GM12878 (cell line): ENCODE measurements around the gene UAP1L1. TPM values are rescaled to one million over a fixed set of nuclear protein-coding genes. Genes with fewer than 3 reads are reported as not detected.

Source experiments
- ATAC-seq: fragments of 200-7000 bp; cut with Tn5 transposase; 3 replicates; pipeline ENCODE4 v1.9.1; 2020; ENCODE audit warnings: mild to moderate bottlenecking, moderate library complexity
- BruUV-seq: library from RNA; stranded (reverse); fragments of 400-500 nt; replicated peaks from 2 replicates; lab custom pipeline; 2021; lab: Mats Ljungman, UMichigan
- CTCF ChIA-PET: fragments of 300-600 bp; sonication (Branson Sonifier 250); formaldehyde crosslinking; extraction: SDS; loops from one replicate; lab custom pipeline; 2021; ENCODE audit warnings: inconsistent platforms; lab: Yijun Ruan, JAX
- POLR2A ChIA-PET: fragments of 350-600 bp; formaldehyde crosslinking; extraction: SDS; loops from one replicate; lab custom pipeline; 2021; ENCODE audit warnings: inconsistent platforms; lab: Charles Lee
- RAD21 ChIA-PET: fragments of 300-600 bp; sonication (Branson Sonifier 250); formaldehyde crosslinking; loops from one replicate; lab custom pipeline; 2023; ENCODE audit warnings: antibody characterized with exemption; ENCODE audit not compliant: unreplicated experiment; lab: Charles Lee
- SMC1A ChIA-PET: fragments of 300-600 bp; sonication (Branson Sonifier 250); formaldehyde crosslinking; loops from one replicate; lab custom pipeline; 2023; ENCODE audit not compliant: unreplicated experiment, uncharacterized antibody; lab: Charles Lee
- DNase-seq: peaks from one replicate; pipeline ENCODE4 v3.0.0-alpha.2; 2011; ENCODE audit warnings: low read depth, low spot score
- FAIRE-seq: peaks from 3 replicates; lab custom pipeline; 2011; peaks lifted over from hg19 to GRCh38; lab: Jason Lieb, UNC
- H2AFZ ChIP-seq: 2 replicates; pipeline ENCODE4 v1.6.0; 2011; ENCODE audit warnings: low read depth, low read length, control low read depth; ENCODE audit not compliant: control insufficient read depth
- H3K27ac ChIP-seq: 2 replicates; pipeline ENCODE4 v1.5.1; 2011; ENCODE audit warnings: control low read depth; ENCODE audit not compliant: control insufficient read depth, insufficient read depth
- H3K27me3 ChIP-seq, 2 experiments: replicated peaks in 1 of 2; 2 replicates each; pipeline versions ENCODE4 v1.6.0 to v1.6.1; 2011; ENCODE audit warnings: low read length in 1 of 2; ENCODE audit not compliant: control insufficient read depth in 2 of 2, insufficient read depth in 2 of 2
- H3K36me3 ChIP-seq, 2 experiments: 2 replicates each; pipeline ENCODE4 v1.5.1; 2011; ENCODE audit warnings: low read length in 1 of 2; ENCODE audit not compliant: control insufficient read depth in 2 of 2, insufficient read depth in 2 of 2
- H3K4me1 ChIP-seq: 2 replicates; pipeline ENCODE4 v1.6.1; 2011; ENCODE audit warnings: mild to moderate bottlenecking, low read length, moderate library complexity, mixed read lengths; ENCODE audit not compliant: control insufficient read depth, insufficient read depth
- H3K4me2 ChIP-seq: 2 replicates; pipeline ENCODE4 v1.6.0; 2011; ENCODE audit warnings: control low read depth; ENCODE audit not compliant: control insufficient read depth, insufficient read depth
- H3K4me3 ChIP-seq: fragments of 200-600 bp; sonication (generic); 2 replicates; pipeline ENCODE4 v1.5.1; 2016
- H3K79me2 ChIP-seq: 2 replicates; pipeline ENCODE4 v1.6.0; 2011; ENCODE audit warnings: low read length; ENCODE audit not compliant: control insufficient read depth, insufficient read depth
- H3K9ac ChIP-seq: 2 replicates; pipeline ENCODE4 v1.8.0; 2011; ENCODE audit warnings: low read length, control low read depth, mixed read lengths; ENCODE audit not compliant: control insufficient read depth, insufficient read depth
- H3K9me3 ChIP-seq: replicated peaks from 3 replicates; pipeline ENCODE4 v1.5.1; 2011; ENCODE audit warnings: mild to moderate bottlenecking, low read length; ENCODE audit not compliant: control insufficient read depth, insufficient read depth
- H4K20me1 ChIP-seq: 2 replicates; pipeline ENCODE4 v1.6.0; 2011; ENCODE audit not compliant: control insufficient read depth, insufficient read depth
- EGR1 ChIP-seq, 2 experiments: IDR thresholded peaks; 1 replicate in 1 of 2; 2 replicates in 1 of 2; pipeline ENCODE4 v1.6.1; 2011 to 2012; ENCODE audit warnings: low read depth in 2 of 2, low read length in 2 of 2, borderline replicate concordance in 1 of 2, mild to moderate bottlenecking in 1 of 2, moderate library complexity in 1 of 2
- JUND ChIP-seq: IDR thresholded peaks from 2 replicates; pipeline ENCODE4 v1.6.1; 2012; ENCODE audit warnings: low read depth, mild to moderate bottlenecking, low read length, improper control_type of control experiment, moderate library complexity
- ZNF24 ChIP-seq: fragments of 450-650 bp; IDR thresholded peaks from 2 replicates; pipeline ENCODE4 v1.6.1; 2017; ENCODE audit warnings: antibody characterized with exemption, mild to moderate bottlenecking
- WGBS: methylation state at CpG from one replicate; pipeline ENCODE4 v1.1.6; 2016; ENCODE audit warnings: low lambda C conversion rate; ENCODE audit not compliant: insufficient replicate concordance, insufficient coverage; ENCODE audit errors: missing lambda C conversion rate; 5-methylcytosine and 5-hydroxymethylcytosine counted together
- in situ Hi-C: fragments of 300-500 bp; cut with MboI; formaldehyde crosslinking; loops from 9 replicates; pipeline ENCODE4 v1.14.3; 2018; ENCODE audit warnings: mixed read lengths
- intact Hi-C: fragments of 100-400 bp; cut with micrococcal nuclease; formaldehyde crosslinking; loops from one replicate; pipeline ENCODE4 v1.14.2; 2022; ENCODE audit not compliant: unreplicated experiment
- polyA plus RNA-seq, 11 experiments: library from polyadenylated mRNA; depleted of rRNA in 4 of 11; unstranded in 6 of 11; stranded (reverse) in 5 of 11; fragments of >200 nt; fragmentation: Nextera tagmentation in 4 of 11; fragmentation: Illumina TruSeq in 1 of 11; extraction: Ambion mirVana in 4 of 11; extraction: Trizol in 1 of 11; gene quantifications; 1 replicate in 1 of 11; 2 replicates in 10 of 11; pipeline versions ENCODE4 v1.2.1 to v1.2.3, GENCODE V29; 2011 to 2016; ENCODE audit warnings: inconsistent platforms in 2 of 11, missing spikeins in 2 of 11, low read depth in 1 of 11
- total RNA-seq, 4 experiments: library from RNA; depleted of rRNA in 3 of 4; stranded (reverse); fragments of >200 nt in 3 of 4; fragmentation: Illumina TruSeq in 1 of 4; extraction: Trizol in 1 of 4; gene quantifications; 2 replicates each; pipeline versions ENCODE4 v1.2.1 to v1.2.3, GENCODE V29; 2013 to 2021
- TF ChIP-seq, protein P1 (sequence below): fragments of 450-650 bp; IDR thresholded peaks from 2 replicates; pipeline ENCODE4 v1.6.1; 2014; ENCODE audit warnings: mild to moderate bottlenecking
- TF ChIP-seq, protein P2 (sequence below): IDR thresholded peaks from 2 replicates; pipeline ENCODE4 v1.6.1; 2012; ENCODE audit warnings: mild to moderate bottlenecking, low read depth, low read length

The UAP1L1 gene
- total and polyA plus RNA-seq, 10 of the 15 experiments (the other 5 are each of a cell fraction or from before 2014, with no cell fraction given), result 0.29 to 15.7 (median 5.8) TPM

- TF ChIP-seq, protein P1, sequence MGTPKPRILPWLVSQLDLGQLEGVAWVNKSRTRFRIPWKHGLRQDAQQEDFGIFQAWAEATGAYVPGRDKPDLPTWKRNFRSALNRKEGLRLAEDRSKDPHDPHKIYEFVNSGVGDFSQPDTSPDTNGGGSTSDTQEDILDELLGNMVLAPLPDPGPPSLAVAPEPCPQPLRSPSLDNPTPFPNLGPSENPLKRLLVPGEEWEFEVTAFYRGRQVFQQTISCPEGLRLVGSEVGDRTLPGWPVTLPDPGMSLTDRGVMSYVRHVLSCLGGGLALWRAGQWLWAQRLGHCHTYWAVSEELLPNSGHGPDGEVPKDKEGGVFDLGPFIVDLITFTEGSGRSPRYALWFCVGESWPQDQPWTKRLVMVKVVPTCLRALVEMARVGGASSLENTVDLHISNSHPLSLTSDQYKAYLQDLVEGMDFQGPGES, result no peak
- TF ChIP-seq, protein P2, sequence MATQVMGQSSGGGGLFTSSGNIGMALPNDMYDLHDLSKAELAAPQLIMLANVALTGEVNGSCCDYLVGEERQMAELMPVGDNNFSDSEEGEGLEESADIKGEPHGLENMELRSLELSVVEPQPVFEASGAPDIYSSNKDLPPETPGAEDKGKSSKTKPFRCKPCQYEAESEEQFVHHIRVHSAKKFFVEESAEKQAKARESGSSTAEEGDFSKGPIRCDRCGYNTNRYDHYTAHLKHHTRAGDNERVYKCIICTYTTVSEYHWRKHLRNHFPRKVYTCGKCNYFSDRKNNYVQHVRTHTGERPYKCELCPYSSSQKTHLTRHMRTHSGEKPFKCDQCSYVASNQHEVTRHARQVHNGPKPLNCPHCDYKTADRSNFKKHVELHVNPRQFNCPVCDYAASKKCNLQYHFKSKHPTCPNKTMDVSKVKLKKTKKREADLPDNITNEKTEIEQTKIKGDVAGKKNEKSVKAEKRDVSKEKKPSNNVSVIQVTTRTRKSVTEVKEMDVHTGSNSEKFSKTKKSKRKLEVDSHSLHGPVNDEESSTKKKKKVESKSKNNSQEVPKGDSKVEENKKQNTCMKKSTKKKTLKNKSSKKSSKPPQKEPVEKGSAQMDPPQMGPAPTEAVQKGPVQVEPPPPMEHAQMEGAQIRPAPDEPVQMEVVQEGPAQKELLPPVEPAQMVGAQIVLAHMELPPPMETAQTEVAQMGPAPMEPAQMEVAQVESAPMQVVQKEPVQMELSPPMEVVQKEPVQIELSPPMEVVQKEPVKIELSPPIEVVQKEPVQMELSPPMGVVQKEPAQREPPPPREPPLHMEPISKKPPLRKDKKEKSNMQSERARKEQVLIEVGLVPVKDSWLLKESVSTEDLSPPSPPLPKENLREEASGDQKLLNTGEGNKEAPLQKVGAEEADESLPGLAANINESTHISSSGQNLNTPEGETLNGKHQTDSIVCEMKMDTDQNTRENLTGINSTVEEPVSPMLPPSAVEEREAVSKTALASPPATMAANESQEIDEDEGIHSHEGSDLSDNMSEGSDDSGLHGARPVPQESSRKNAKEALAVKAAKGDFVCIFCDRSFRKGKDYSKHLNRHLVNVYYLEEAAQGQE, result no peak
- TF ChIP-seq JUND, result no peak
Measured at GRCh38 chr9:137110147-137110910, 33.0 kb downstream of the UAP1L1 start (continued).

- ChIA-PET POLR2A (no interaction called here), SMC1A (no interaction called here), RAD21 (no interaction called here), CTCF (no interaction called here)
- Histone ChIP-seq H3K4me3 (no peak overlapping the region), H3K9me3 (no peaks in the 10 kb centered on the region), H4K20me1 (no peaks in the 10 kb centered on the region), H3K36me3 (peaks cover 7 to 43% of the 10 kb centered on the region in 2 experiments), H3K4me1 (peaks cover 3% of the 10 kb centered on the region; the same call in 1 of the 2 replicates), H3K4me2 (no peak overlapping the region), H2AFZ (no peak overlapping the region), H3K27ac (no peak overlapping the region), H3K27me3 (no peaks in the 10 kb centered on the region), H3K9ac (no peak overlapping the region), H3K79me2 (peaks cover 2% of the 10 kb centered on the region)
- intact Hi-C loops, result no loop called here
- no TSS peak for BruUV-seq
- no peak for TF ChIP-seq EGR1 (IDR thresholded peaks at IDR 0.05; ENCODE audit: borderline replicate concordance in 1 of 2, low read depth in 2 of 2, low read length in 2 of 2)
- no peak for TF ChIP-seq ZNF24
- FAIRE-seq, result no peak
- WGBS, result 84% methylated on average over 26 of the region's 28 CpGs
- no peak for DNase-seq
- in situ Hi-C loops, result no loop called here
- no peak for ATAC-seq
Measured at GRCh38 chr9:137110911-137111787, 33.8 kb downstream of the UAP1L1 start.
